AG04449 (cell line): ENCODE results near the gene TGM6.

Experiments
- CTCF ChIA-PET: fragments of 350-600 bp; formaldehyde crosslinking; extraction: SDS; loops from one replicate; lab custom pipeline; 2021; ENCODE audit warnings: antibody characterized with exemption; lab: Yijun Ruan, JAX
- POLR2A ChIA-PET: fragments of 400-600, 350-600 bp; formaldehyde crosslinking; extraction: SDS; loops from one replicate; lab custom pipeline; 2020; ENCODE audit warnings: antibody characterized with exemption, inconsistent platforms; lab: Yijun Ruan, JAX
- DNase-seq: peaks from one replicate; pipeline ENCODE4 v3.0.0-alpha.2; 2010; ENCODE audit warnings: low read depth, low spot score
- H3K4me3 ChIP-seq: 2 replicates; pipeline ENCODE4 v1.5.1; 2011; ENCODE audit warnings: low read depth, mild to moderate bottlenecking, control low read depth, low read length
- CTCF ChIP-seq: IDR thresholded peaks from one replicate; pipeline ENCODE4 v1.5.1; 2011; ENCODE audit warnings: mild to moderate bottlenecking, moderate library complexity, low read length, control low read depth, inconsistent platforms; ENCODE audit not compliant: insufficient read depth; ENCODE audit errors: missing control alignments

The TGM6 gene

DNA sequence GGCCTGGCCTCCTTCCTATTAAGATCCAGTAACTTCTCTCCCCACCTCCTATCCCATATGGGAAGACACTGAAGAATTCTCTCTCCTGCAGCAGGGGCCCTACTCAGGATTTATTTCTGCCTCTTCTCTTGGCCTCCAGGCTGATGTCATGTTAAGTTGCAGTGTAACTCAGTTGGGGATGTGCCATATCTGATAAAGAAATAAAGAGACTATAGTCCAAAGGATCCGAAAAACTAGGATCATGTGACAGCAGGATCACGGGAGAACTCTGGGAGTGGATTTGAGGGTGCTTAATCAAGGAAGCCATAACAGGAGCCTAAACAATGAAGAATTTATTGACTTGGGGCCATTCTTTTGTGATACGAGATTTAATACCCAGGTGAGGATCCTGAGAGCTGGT lies 38.5 kb upstream of the TGM6 start:
- ChIA-PET CTCF (no interaction called here), POLR2A (no interaction called here)
- no peak for DNase-seq
- TF ChIP-seq CTCF, result no peak
- H3K4me3 ChIP-seq, result no peak overlapping the region

DNA sequence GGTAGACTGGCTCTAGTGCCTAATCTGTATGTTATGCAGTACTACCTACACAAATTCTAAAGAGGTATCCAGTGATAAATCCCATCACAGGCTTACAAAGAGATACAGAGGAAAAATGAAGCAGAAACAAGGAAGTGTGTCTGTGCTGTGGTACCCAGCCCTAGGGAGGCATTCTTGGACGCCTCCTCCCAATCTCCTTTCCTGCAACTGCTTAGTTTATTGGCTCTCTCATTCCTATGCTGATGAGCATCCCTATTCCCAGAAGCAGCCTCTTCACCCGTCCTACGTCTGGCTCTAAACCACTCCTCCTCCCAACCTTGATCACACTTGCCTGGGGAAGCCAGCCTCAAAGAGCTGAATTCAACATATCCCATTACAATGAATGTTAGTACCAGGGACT lies 34.5 kb upstream of the TGM6 start:
- CTCF ChIA-PET, result interaction anchor here (1.0 to 2.1 kb wide), 3 partner anchors 134 to 174 kb away, joined by 3 to 7 read pairs (median 4); no protein-coding TSS in a partner anchor
- TF ChIP-seq CTCF, result no peak
- POLR2A ChIA-PET, result no interaction called here
- no peak for DNase-seq
- no peak overlapping the region for H3K4me3 ChIP-seq

DNA sequence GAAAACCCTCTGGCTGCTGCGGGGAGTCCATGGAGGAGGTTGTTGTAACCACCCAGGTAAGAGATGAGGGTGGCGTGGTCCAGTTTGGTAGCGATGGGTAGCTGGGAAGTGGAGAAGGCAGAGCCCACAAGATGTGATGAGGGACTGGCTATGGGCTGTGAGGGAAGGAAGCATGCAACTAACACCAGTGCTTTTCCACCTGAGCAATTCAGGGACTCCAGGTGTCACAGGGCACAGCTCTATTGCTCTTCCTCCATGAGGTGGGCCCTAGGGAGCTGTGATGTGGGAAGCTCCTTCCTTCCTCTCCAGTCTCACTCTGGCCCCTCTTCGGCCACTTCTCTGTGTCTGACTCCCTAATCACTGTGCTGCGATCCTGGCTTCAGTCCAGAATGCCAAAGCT lies 32.4 kb upstream of the TGM6 start:
- no peak for DNase-seq
- no peak for TF ChIP-seq CTCF
- POLR2A ChIA-PET, result no interaction called here
- no peak overlapping the region for H3K4me3 ChIP-seq
- CTCF ChIA-PET, result interaction anchor here (0.9 to 1.4 kb wide), 4 partner anchors 31 to 382 kb away, joined by 3 to 4 read pairs (median 3); no protein-coding TSS in a partner anchor

GRCh38 chr20:2349801-2350200 lies 30.9 kb upstream of the TGM6 start:
- no peak for DNase-seq
- CTCF ChIA-PET, result interaction anchor here (1.0 to 1.7 kb wide), 9 partner anchors 23 to 257 kb away, joined by 3 to 5 read pairs (median 3); no protein-coding TSS in a partner anchor
- POLR2A ChIA-PET, result no interaction called here
- no peak for TF ChIP-seq CTCF
- H3K4me3 ChIP-seq, result no peak overlapping the region

- CTCF ChIA-PET, result interaction anchor here (0.9 to 1.7 kb wide), 11 partner anchors 9 to 258 kb away, joined by 3 to 5 read pairs (median 3); no protein-coding TSS in a partner anchor
- no peak for DNase-seq
- no peak overlapping the region for H3K4me3 ChIP-seq
- TF ChIP-seq CTCF, result no peak
- POLR2A ChIA-PET, result no interaction called here
Observed at GRCh38 chr20:2350606-2351005, 30.1 kb upstream of the TGM6 start.

GRCh38 chr20:2353231-2353630 lies 27.5 kb upstream of the TGM6 start:
- DNase-seq, result no peak
- ChIA-PET POLR2A (no interaction called here), CTCF (interaction anchor here (0.7 to 1.3 kb wide), 3 partner anchors 29 to 146 kb away, joined by 3 to 4 read pairs (median 3); no protein-coding TSS in a partner anchor)

More at GRCh38 chr20:2353231-2353630, 27.5 kb upstream of the TGM6 start:
- no peak overlapping the region for H3K4me3 ChIP-seq
- no peak for TF ChIP-seq CTCF
